HepG2 (cell line): ENCODE results near the gene SUSD3. TPM values are rescaled to one million over a fixed set of nuclear protein-coding genes. Genes with fewer than 3 reads are reported as not detected.

Experiments
- ARID5B ChIP-seq: IDR thresholded peaks from 2 replicates; pipeline ENCODE4 v1.4.0; 2020; ENCODE audit warnings: mild to moderate bottlenecking, missing genetic modification reagents
- KAT7 ChIP-seq: IDR thresholded peaks from 2 replicates; pipeline ENCODE4 v1.6.1; 2018; ENCODE audit warnings: borderline replicate concordance, missing compliant biosample characterization
- KDM2A ChIP-seq: sonication (generic); formaldehyde crosslinking; IDR thresholded peaks from 2 replicates; pipeline ENCODE4 v1.4.0; 2020; ENCODE audit warnings: low read depth, missing genetic modification reagents, borderline replicate concordance
- KDM5B ChIP-seq: sonication (generic); formaldehyde crosslinking; IDR thresholded peaks from 2 replicates; pipeline ENCODE4 v1.4.0; 2020; ENCODE audit warnings: missing genetic modification reagents, mild to moderate bottlenecking, borderline replicate concordance
- KLF16 ChIP-seq, 2 experiments: sonication (generic) in 1 of 2; formaldehyde crosslinking in 1 of 2; IDR thresholded peaks; 2 replicates each; pipeline versions ENCODE4 v1.6.1 to v1.8.0; 2016 to 2023; ENCODE audit warnings: missing genetic modification reagents in 2 of 2, missing compliant biosample characterization in 1 of 2
- KMT2B ChIP-seq: IDR thresholded peaks from 2 replicates; pipeline ENCODE4 v1.6.1; 2016; ENCODE audit warnings: missing genetic modification reagents, missing compliant biosample characterization
- PHF5A ChIP-seq: IDR thresholded peaks from one replicate; pipeline ENCODE4 v1.6.1; 2018; ENCODE audit warnings: low read depth, missing genetic modification reagents; ENCODE audit not compliant: unreplicated experiment
- SALL2 ChIP-seq: sonication (generic); formaldehyde crosslinking; IDR thresholded peaks from 2 replicates; pipeline ENCODE4 v1.8.1; 2023; ENCODE audit warnings: mild to moderate bottlenecking, missing genetic modification reagents, inconsistent platforms
- SOX13 ChIP-seq, 3 experiments: fragments of 450-650 bp in 1 of 3; sonication (generic) in 1 of 3; formaldehyde crosslinking in 1 of 3; IDR thresholded peaks in 2 of 3; conservative IDR thresholded peaks in 1 of 3; 2 replicates each; pipeline versions ENCODE4 v1.5.0 to v1.6.1; 2016 to 2020; ENCODE audit warnings: antibody characterized with exemption in 1 of 3, mild to moderate bottlenecking in 1 of 3, missing compliant biosample characterization in 1 of 3, missing genetic modification reagents in 1 of 3, moderate library complexity in 1 of 3
- ZBTB25 ChIP-seq: IDR thresholded peaks from 2 replicates; pipeline ENCODE4 v1.6.1; 2018; ENCODE audit warnings: missing genetic modification reagents
- ZHX1 ChIP-seq: sonication (generic); formaldehyde crosslinking; IDR thresholded peaks from 2 replicates; pipeline ENCODE4 v1.8.1; 2022; ENCODE audit warnings: low read depth, mild to moderate bottlenecking, missing genetic modification reagents
- ZNF709 ChIP-seq: sonication (generic); formaldehyde crosslinking; IDR thresholded peaks from 2 replicates; pipeline ENCODE4 v1.5.0; 2020; ENCODE audit warnings: mild to moderate bottlenecking, missing genetic modification reagents
- polyA plus RNA-seq, 8 experiments: library from polyadenylated mRNA; depleted of rRNA in 3 of 8; stranded (reverse) in 7 of 8; unstranded in 1 of 8; fragments of >200 nt; fragmentation: Illumina TruSeq in 4 of 8; extraction: Trizol in 4 of 8; gene quantifications; 2 replicates each; pipeline versions ENCODE4 v1.2.1 to v1.2.3, GENCODE V29; 2011 to 2016; ENCODE audit warnings: low read depth in 4 of 8, missing spikeins in 1 of 8, mixed read lengths in 1 of 8; ENCODE audit not compliant: insufficient read depth in 1 of 8
- total RNA-seq, 5 experiments: library from RNA; depleted of rRNA; stranded (reverse); fragments of >200 nt; fragmentation: Illumina TruSeq; extraction: Trizol; gene quantifications; 2 replicates each; pipeline ENCODE4 v1.2.3, GENCODE V29; 2016; ENCODE audit warnings: low read depth in 1 of 5
- TF ChIP-seq, protein P1 (sequence below): sonication (generic); formaldehyde crosslinking; IDR thresholded peaks from 2 replicates; pipeline ENCODE4 v1.4.0; 2020; ENCODE audit warnings: mild to moderate bottlenecking, missing genetic modification reagents

Gene SUSD3
- total and polyA plus RNA-seq, 2 of the 13 experiments (the other 11 are each of a cell fraction or from before 2014, with no cell fraction given), result 7.0 to 9.1 TPM

GRCh38 chr9:93112116-93112863 is 53.8 kb downstream of the SUSD3 start (continued):
- TF ChIP-seq KMT2B (CRISPR knock-in tag) (peak; percentile 57; the same call in 1 of the 2 replicates), KDM5B (CRISPR knock-in tag) (peak; percentile 72; the same call in 1 of the 2 replicates), ZNF709 (CRISPR knock-in tag) (no peak), PHF5A (peak; percentile 40), ZHX1 (CRISPR knock-in tag) (no peak), KDM2A (CRISPR knock-in tag) (peak; percentile 63), SALL2 (peak; percentile 70; the same call in 1 of the 2 replicates), ZBTB25 (CRISPR knock-in tag) (peak; percentile 81), SOX13 (IDR thresholded peaks at IDR 0.05) (no peak), SOX13 (CRISPR knock-in tag; conservative IDR thresholded peaks at IDR 0.05 in 1 of 2, IDR thresholded peaks at IDR 0.05 in 1 of 2) (peak in 1 of 2 experiments; percentile 81; a peak in 2 of 4 replicates), ARID5B (CRISPR knock-in tag) (peak; percentile 88), KAT7 (CRISPR knock-in tag) (0 out of 2 replicates have a peak, but pooled peaks have one; percentile 59), KLF16 (CRISPR knock-in tag; IDR thresholded peaks at IDR 0.05) (peak in 1 of 2 experiments; percentile 92; a peak in 2 of 4 replicates)
- TF ChIP-seq, protein P1, sequence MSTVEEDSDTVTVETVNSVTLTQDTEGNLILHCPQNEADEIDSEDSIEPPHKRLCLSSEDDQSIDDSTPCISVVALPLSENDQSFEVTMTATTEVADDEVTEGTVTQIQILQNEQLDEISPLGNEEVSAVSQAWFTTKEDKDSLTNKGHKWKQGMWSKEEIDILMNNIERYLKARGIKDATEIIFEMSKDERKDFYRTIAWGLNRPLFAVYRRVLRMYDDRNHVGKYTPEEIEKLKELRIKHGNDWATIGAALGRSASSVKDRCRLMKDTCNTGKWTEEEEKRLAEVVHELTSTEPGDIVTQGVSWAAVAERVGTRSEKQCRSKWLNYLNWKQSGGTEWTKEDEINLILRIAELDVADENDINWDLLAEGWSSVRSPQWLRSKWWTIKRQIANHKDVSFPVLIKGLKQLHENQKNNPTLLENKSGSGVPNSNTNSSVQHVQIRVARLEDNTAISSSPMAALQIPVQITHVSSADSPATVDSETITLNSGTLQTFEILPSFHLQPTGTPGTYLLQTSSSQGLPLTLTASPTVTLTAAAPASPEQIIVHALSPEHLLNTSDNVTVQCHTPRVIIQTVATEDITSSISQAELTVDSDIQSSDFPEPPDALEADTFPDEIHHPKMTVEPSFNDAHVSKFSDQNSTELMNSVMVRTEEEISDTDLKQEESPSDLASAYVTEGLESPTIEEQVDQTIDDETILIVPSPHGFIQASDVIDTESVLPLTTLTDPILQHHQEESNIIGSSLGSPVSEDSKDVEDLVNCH, result 0 out of 2 replicates have a peak, but pooled peaks have one; percentile 42
